C4-2B (cell line): ENCODE results near the gene PHPT1.

ENCODE experiments used
- H3K27ac ChIP-seq: fragments of 450-650 bp; 2 replicates; pipeline ENCODE4 v1.5.1; 2017
- CTCF ChIP-seq: fragments of 450-650 bp; conservative IDR thresholded peaks from 2 replicates; pipeline ENCODE4 v1.5.1; 2017; ENCODE audit warnings: mild to moderate bottlenecking
- ZFX ChIP-seq: fragments of 450-650 bp; IDR thresholded peaks from 2 replicates; pipeline ENCODE4 v1.6.1; 2017

Gene PHPT1

GRCh38 chr9:136860529-136860928 is 11.3 kb downstream of the PHPT1 start:
- TF ChIP-seq ZFX: no peak
- no peak for TF ChIP-seq CTCF
- no peak overlapping the region; the same call in 1 of the 2 replicates for H3K27ac ChIP-seq

- TF ChIP-seq CTCF (no peak), ZFX (0 out of 2 replicates have a peak, but pooled peaks have one; percentile 16)
- H3K27ac ChIP-seq: no peak overlapping the region
Measured at GRCh38 chr9:136860933-136861873, 12.0 kb downstream of the PHPT1 start.

GRCh38 chr9:136861874-136862457 is 12.8 kb downstream of the PHPT1 start:
- no peak overlapping the region for H3K27ac ChIP-seq
- TF ChIP-seq CTCF (no peak), ZFX (no peak)

GRCh38 chr9:136862849-136863622 is 13.8 kb downstream of the PHPT1 start:
- no peak overlapping the region for H3K27ac ChIP-seq
- TF ChIP-seq CTCF (no peak), ZFX (no peak)

- TF ChIP-seq CTCF: no peak
- TF ChIP-seq ZFX: no peak
- H3K27ac ChIP-seq: no peak overlapping the region
Measured at GRCh38 chr9:136863623-136864273, 14.5 kb downstream of the PHPT1 start.

GRCh38 chr9:136865041-136865767 is 16.0 kb downstream of the PHPT1 start:
- TF ChIP-seq ZFX (no peak), CTCF (no peak)

More at GRCh38 chr9:136865041-136865767, 16.0 kb downstream of the PHPT1 start:
- peak overlapping the region; percentile 96 for H3K27ac ChIP-seq
